A549 (cell line): ENCODE measurements around the gene CEND1.

Source experiments
- ELK1 ChIP-seq: fragments of 150-350 bp; IDR thresholded peaks from 2 replicates; pipeline ENCODE4 v1.6.1; 2014; ENCODE audit warnings: low read depth, mild to moderate bottlenecking, low read length
- EP300 ChIP-seq, 2 experiments: fragments of >200 bp; sonication (Bioruptor Twin); formaldehyde crosslinking; IDR thresholded peaks; 2 replicates in 1 of 2; 3 replicates in 1 of 2; pipeline ENCODE4 v1.6.1; 2016 to 2017
- TF ChIP-seq, protein P1 (sequence below): fragments of >200 bp; sonication (Bioruptor Twin); formaldehyde crosslinking; IDR thresholded peaks from 3 replicates; pipeline ENCODE4 v1.5.1; 2016

- TF ChIP-seq, protein P1, sequence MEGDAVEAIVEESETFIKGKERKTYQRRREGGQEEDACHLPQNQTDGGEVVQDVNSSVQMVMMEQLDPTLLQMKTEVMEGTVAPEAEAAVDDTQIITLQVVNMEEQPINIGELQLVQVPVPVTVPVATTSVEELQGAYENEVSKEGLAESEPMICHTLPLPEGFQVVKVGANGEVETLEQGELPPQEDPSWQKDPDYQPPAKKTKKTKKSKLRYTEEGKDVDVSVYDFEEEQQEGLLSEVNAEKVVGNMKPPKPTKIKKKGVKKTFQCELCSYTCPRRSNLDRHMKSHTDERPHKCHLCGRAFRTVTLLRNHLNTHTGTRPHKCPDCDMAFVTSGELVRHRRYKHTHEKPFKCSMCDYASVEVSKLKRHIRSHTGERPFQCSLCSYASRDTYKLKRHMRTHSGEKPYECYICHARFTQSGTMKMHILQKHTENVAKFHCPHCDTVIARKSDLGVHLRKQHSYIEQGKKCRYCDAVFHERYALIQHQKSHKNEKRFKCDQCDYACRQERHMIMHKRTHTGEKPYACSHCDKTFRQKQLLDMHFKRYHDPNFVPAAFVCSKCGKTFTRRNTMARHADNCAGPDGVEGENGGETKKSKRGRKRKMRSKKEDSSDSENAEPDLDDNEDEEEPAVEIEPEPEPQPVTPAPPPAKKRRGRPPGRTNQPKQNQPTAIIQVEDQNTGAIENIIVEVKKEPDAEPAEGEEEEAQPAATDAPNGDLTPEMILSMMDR = no peak
- TF ChIP-seq EP300 (IDR thresholded peaks at IDR 0.05) = no peak
- TF ChIP-seq ELK1 = no peak
Observed at GRCh38 chr11:812390-812789, 22.5 kb upstream of the CEND1 start.
